Left lung (tissue), 10 donors: ENCODE data around the gene RIC3. TPM values are rescaled to one million over a fixed set of nuclear protein-coding genes. Genes with fewer than 3 reads are reported as not detected.
A peak's percentile ranks its signal among the peaks of the same experiment; 100 is the strongest.

Experiments used
- ATAC-seq: fragments of 200-7000 bp; cut with Tn5 transposase; one replicate; pipeline ENCODE4 v1.9.1; 2020; ENCODE audit warnings: moderate library complexity
- DNase-seq, 4 donors: peaks; one replicate each; pipeline ENCODE4 v3.0.0-alpha.2; 2013 to 2020
- H3K27ac ChIP-seq, 2 donors: fragments of 200-600 bp; sonication (generic) in 1 of 2; one replicate each; pipeline versions ENCODE4 v1.5.0 to v1.8.0; 2020 to 2021
- H3K27me3 ChIP-seq, 2 donors: fragments of 200-600 bp; sonication (generic) in 1 of 2; one replicate each; pipeline versions ENCODE4 v1.5.0 to v1.8.0; 2020 to 2021
- H3K36me3 ChIP-seq, 2 donors: fragments of 200-600 bp; sonication (generic) in 1 of 2; one replicate each; pipeline versions ENCODE4 v1.5.0 to v1.8.0; 2020 to 2021
- H3K4me1 ChIP-seq, 2 donors: fragments of 200-600 bp; one replicate each; pipeline ENCODE4 v1.8.0; 2021
- H3K4me3 ChIP-seq, 2 donors: fragments of 200-600 bp; sonication (generic) in 1 of 2; one replicate each; pipeline versions ENCODE4 v1.5.0 to v1.8.0; 2020 to 2021; ENCODE audit warnings: mild to moderate bottlenecking in 1 of 2
- H3K9me3 ChIP-seq, 2 donors: fragments of 200-600 bp; sonication (generic) in 1 of 2; one replicate each; pipeline versions ENCODE4 v1.5.0 to v1.8.0; 2020 to 2021
- intact Hi-C, 2 donors: fragments of 100-400 bp; cut with DNase I; formaldehyde crosslinking; loops; one replicate each; pipeline versions ENCODE4 v1.11.2 to v1.14.2; 2022
- polyA plus RNA-seq, 6 donors: library from polyadenylated mRNA; unstranded; fragments of 120-200 nt; gene quantifications; one replicate each; pipeline ENCODE4 v1.2.1, GENCODE V29; 2013; ENCODE audit not compliant: insufficient read length in 6 of 6
- total RNA-seq, 2 donors: library from RNA; stranded (reverse); fragmentation: NEBNext Ultra II Directional; extraction: Animal tissue kit (Norgen Biotek cat#: 25700); gene quantifications; one replicate each; pipeline ENCODE4 v1.2.1, GENCODE V29; 2021
- TF ChIP-seq, protein P1 (sequence below), 2 donors: fragments of 200-600 bp; sonication (generic) in 1 of 2; IDR thresholded peaks; one replicate each; pipeline versions ENCODE4 v1.5.0 to v1.8.0; 2021; ENCODE audit warnings: antibody characterized with exemption in 2 of 2
- donor health status: DM: no; HTN: yes; CAD: no.
- donor health status: DM: no; HTN: no; CAD: no.

RIC3 gene
- total and polyA plus RNA-seq, 8 donors: 2.2 to 8.6 (median 3.2) TPM

- TF ChIP-seq, protein P1, sequence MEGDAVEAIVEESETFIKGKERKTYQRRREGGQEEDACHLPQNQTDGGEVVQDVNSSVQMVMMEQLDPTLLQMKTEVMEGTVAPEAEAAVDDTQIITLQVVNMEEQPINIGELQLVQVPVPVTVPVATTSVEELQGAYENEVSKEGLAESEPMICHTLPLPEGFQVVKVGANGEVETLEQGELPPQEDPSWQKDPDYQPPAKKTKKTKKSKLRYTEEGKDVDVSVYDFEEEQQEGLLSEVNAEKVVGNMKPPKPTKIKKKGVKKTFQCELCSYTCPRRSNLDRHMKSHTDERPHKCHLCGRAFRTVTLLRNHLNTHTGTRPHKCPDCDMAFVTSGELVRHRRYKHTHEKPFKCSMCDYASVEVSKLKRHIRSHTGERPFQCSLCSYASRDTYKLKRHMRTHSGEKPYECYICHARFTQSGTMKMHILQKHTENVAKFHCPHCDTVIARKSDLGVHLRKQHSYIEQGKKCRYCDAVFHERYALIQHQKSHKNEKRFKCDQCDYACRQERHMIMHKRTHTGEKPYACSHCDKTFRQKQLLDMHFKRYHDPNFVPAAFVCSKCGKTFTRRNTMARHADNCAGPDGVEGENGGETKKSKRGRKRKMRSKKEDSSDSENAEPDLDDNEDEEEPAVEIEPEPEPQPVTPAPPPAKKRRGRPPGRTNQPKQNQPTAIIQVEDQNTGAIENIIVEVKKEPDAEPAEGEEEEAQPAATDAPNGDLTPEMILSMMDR (IDR thresholded peaks at IDR 0.05): no peak
- H3K4me3 ChIP-seq: no peak overlapping the region
- no peaks in the 10 kb centered on the region for H3K9me3 ChIP-seq
- intact Hi-C loops: no loop called here
- DNase-seq (peak in 1 of 4 donors; percentile 29), ATAC-seq (no peak)
- H3K36me3 ChIP-seq: no peaks in the 10 kb centered on the region
- H3K4me1 ChIP-seq: peaks cover 0 to 3% of the 10 kb centered on the region in 2 donors
- H3K27me3 ChIP-seq: peaks cover 0 to 9% of the 10 kb centered on the region in 2 donors
- H3K27ac ChIP-seq: no peak overlapping the region
Measured at GRCh38 chr11:8067929-8068575, 100.8 kb downstream of the RIC3 start.

GRCh38 chr11:8067567-8067928, 101.3 kb downstream of the RIC3 start:
- intact Hi-C loops: no loop called here
- Histone ChIP-seq H3K27me3 (peaks cover 0 to 9% of the 10 kb centered on the region in 2 donors), H3K4me1 (peaks cover 0 to 3% of the 10 kb centered on the region in 2 donors), H3K9me3 (no peaks in the 10 kb centered on the region), H3K36me3 (no peaks in the 10 kb centered on the region), H3K4me3 (no peak overlapping the region), H3K27ac (no peak overlapping the region)
- TF ChIP-seq, protein P1 (IDR thresholded peaks at IDR 0.05): no peak
- ATAC-seq (no peak), DNase-seq (no peak)

GRCh38 chr11:8066911-8067455, 101.8 kb downstream of the RIC3 start:
- Histone ChIP-seq H3K27me3 (peaks cover 0 to 5% of the 10 kb centered on the region in 2 donors), H3K9me3 (no peaks in the 10 kb centered on the region), H3K27ac (no peak overlapping the region), H3K4me1 (peaks cover 0 to 3% of the 10 kb centered on the region in 2 donors), H3K4me3 (no peak overlapping the region), H3K36me3 (no peaks in the 10 kb centered on the region)
- ATAC-seq (no peak), DNase-seq (peak in 1 of 4 donors; percentile 22)
- TF ChIP-seq, protein P1 (IDR thresholded peaks at IDR 0.05): no peak
- intact Hi-C loops: no loop called here

- intact Hi-C loops: no loop called here
- no peaks in the 10 kb centered on the region for H3K9me3 ChIP-seq
- H3K27ac ChIP-seq: no peak overlapping the region
- H3K27me3 ChIP-seq: no peaks in the 10 kb centered on the region
- no peak overlapping the region for H3K4me3 ChIP-seq
- ATAC-seq (no peak), DNase-seq (no peak)
- no peaks in the 10 kb centered on the region for H3K36me3 ChIP-seq
- peaks cover 0 to 3% of the 10 kb centered on the region in 2 donors for H3K4me1 ChIP-seq
- TF ChIP-seq, protein P1 (IDR thresholded peaks at IDR 0.05): no peak
Measured at GRCh38 chr11:8066036-8066910, 102.6 kb downstream of the RIC3 start.

DNA sequence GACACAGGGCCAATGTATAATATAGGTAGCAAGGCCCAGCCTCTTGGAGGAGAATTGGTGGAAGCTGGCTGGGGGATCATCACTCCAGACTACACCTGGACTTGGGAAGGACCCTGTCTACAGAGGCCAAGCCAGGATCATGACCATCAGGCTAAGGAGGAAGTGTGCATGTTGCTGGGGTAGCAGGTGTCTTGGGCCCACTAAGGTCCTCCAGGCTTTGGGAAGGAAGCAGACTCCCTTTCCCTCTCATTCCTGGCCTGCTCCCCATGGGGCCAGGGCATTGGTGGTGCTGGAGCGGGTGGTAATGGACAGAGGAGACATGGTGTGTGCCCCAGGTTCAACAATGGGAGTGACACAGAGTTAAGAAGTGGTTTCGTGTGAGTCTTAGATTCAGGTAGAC, 103.8 kb downstream of the RIC3 start:
- H3K9me3 ChIP-seq: no peaks in the 10 kb centered on the region
- DNase-seq (no peak), ATAC-seq (no peak)
- peaks cover 0 to 3% of the 10 kb centered on the region in 2 donors for H3K4me1 ChIP-seq
- TF ChIP-seq, protein P1 (IDR thresholded peaks at IDR 0.05): no peak
- no peak overlapping the region for H3K4me3 ChIP-seq
- intact Hi-C loops: no loop called here
- no peaks in the 10 kb centered on the region for H3K27me3 ChIP-seq
- H3K36me3 ChIP-seq: no peaks in the 10 kb centered on the region
- H3K27ac ChIP-seq: no peak overlapping the region
